PC-9 (cell line): ENCODE results near the gene ZC2HC1B. TPM values are rescaled to one million over a fixed set of nuclear protein-coding genes. Genes with fewer than 3 reads are reported as not detected.
"Not testable (repeated sequence)": the region's sequence is repeated elsewhere in the genome, so short reads cannot be mapped to it uniquely, and the experiment has no call there.

Experiments used
- BruUV-seq: library from RNA; stranded (reverse); fragments of 400-500 nt; replicated peaks from 2 replicates; lab custom pipeline; 2021; lab: Mats Ljungman, UMichigan
- CTCF ChIA-PET: fragments of 300-600 bp; sonication (Branson Sonifier 250); formaldehyde crosslinking; loops from one replicate; lab custom pipeline; 2022; ENCODE audit warnings: antibody characterized with exemption; lab: Charles Lee
- POLR2A ChIA-PET: fragments of 300-600 bp; sonication (Branson Sonifier 250); formaldehyde crosslinking; loops from one replicate; lab custom pipeline; 2022; ENCODE audit warnings: antibody characterized with exemption; ENCODE audit not compliant: unreplicated experiment; lab: Charles Lee
- DNase-seq, 2 experiments: peaks; one replicate each; pipeline versions ENCODE4 v3.0.0 to v3.0.0-alpha.2; 2015 to 2022; ENCODE audit warnings: mixed read lengths in 1 of 2
- H2AFZ ChIP-seq: fragments of 200-600 bp; sonication (generic); 2 replicates; pipeline ENCODE4 v1.8.1; 2017; ENCODE audit warnings: antibody characterized with exemption
- H3F3A ChIP-seq: fragments of 200-600 bp; sonication (generic); 2 replicates; pipeline ENCODE4 v1.8.1; 2017; ENCODE audit warnings: antibody characterized with exemption, mild to moderate bottlenecking, low read depth; ENCODE audit not compliant: insufficient read depth
- H3K27ac ChIP-seq: fragments of 200-600 bp; sonication (generic); 2 replicates; pipeline ENCODE4 v1.6.1; 2016; ENCODE audit warnings: mixed run types
- H3K27me3 ChIP-seq: fragments of 200-600 bp; sonication (generic); 2 replicates; pipeline ENCODE4 v1.6.1; 2016; ENCODE audit warnings: low read depth, mixed run types; ENCODE audit not compliant: insufficient read depth
- H3K36me3 ChIP-seq: fragments of 200-600 bp; sonication (generic); 2 replicates; pipeline ENCODE4 v1.6.1; 2016; ENCODE audit warnings: low read depth, mixed run types
- H3K4me1 ChIP-seq: fragments of 200-600 bp; sonication (generic); replicated peaks from 2 replicates; pipeline ENCODE4 v1.6.1; 2016; ENCODE audit warnings: mixed run types; ENCODE audit not compliant: insufficient read depth
- H3K4me2 ChIP-seq: fragments of 200-600 bp; sonication (generic); 2 replicates; pipeline ENCODE4 v1.6.1; 2017; ENCODE audit warnings: mixed run types
- H3K4me3 ChIP-seq: fragments of 200-600 bp; sonication (generic); 2 replicates; pipeline ENCODE4 v1.6.1; 2016; ENCODE audit warnings: mixed run types
- H3K79me2 ChIP-seq: fragments of 200-600 bp; sonication (generic); 2 replicates; pipeline ENCODE4 v1.6.1; 2017; ENCODE audit warnings: low read depth, mixed run types
- H3K9me2 ChIP-seq: fragments of 200-600 bp; sonication (generic); 2 replicates; pipeline ENCODE4 v1.8.1; 2017; ENCODE audit warnings: mild to moderate bottlenecking; ENCODE audit not compliant: insufficient read depth
- H3K9me3 ChIP-seq: fragments of 200-600 bp; sonication (generic); 2 replicates; pipeline ENCODE4 v1.8.1; 2016; ENCODE audit warnings: low read depth; ENCODE audit not compliant: insufficient read depth
- H4K20me1 ChIP-seq: fragments of 200-600 bp; sonication (generic); 2 replicates; pipeline ENCODE4 v1.8.1; 2017; ENCODE audit not compliant: insufficient read depth
- CTCF ChIP-seq: fragments of 200-600 bp; sonication (generic); conservative IDR thresholded peaks from 2 replicates; pipeline ENCODE4 v1.6.1; 2017; ENCODE audit warnings: mixed run types, antibody characterized with exemption, mild to moderate bottlenecking, moderate library complexity
- EZH2 ChIP-seq: fragments of 200-600 bp; sonication (generic); IDR thresholded peaks from 2 replicates; pipeline ENCODE4 v1.8.0; 2017; ENCODE audit warnings: antibody characterized with exemption, low read depth
- intact Hi-C: fragments of 100-400 bp; cut with micrococcal nuclease; formaldehyde crosslinking; loops from one replicate; pipeline ENCODE4 v1.10.0; 2022; ENCODE audit not compliant: unreplicated experiment
- total RNA-seq: library from RNA; stranded (reverse); gene quantifications from 2 replicates; pipeline ENCODE4 v1.2.3, GENCODE V29; 2021

ZC2HC1B gene
- total RNA-seq, 1 experiment from 2014 or later = not detected

- H3K4me1 ChIP-seq, POLR2A ChIA-PET, H3K79me2 ChIP-seq, BruUV-seq, DNase-seq, H3K4me2 ChIP-seq, H3K27me3 ChIP-seq, H4K20me1 ChIP-seq, H2AFZ ChIP-seq, H3F3A ChIP-seq, intact Hi-C loops, H3K4me3 ChIP-seq, H3K9me3 ChIP-seq, CTCF ChIA-PET, H3K27ac ChIP-seq, H3K9me2 ChIP-seq: not testable (repeated sequence)
- peaks cover 59% of the 10 kb centered on the region for H3K36me3 ChIP-seq
Observed at GRCh38 chr6:143856762-143857161, 7.5 kb upstream of the ZC2HC1B start.

GRCh38 chr6:143857651-143858050 lies 6.6 kb upstream of the ZC2HC1B start:
- POLR2A ChIA-PET = no interaction called here

GRCh38 chr6:143859891-143860660 lies 4.2 kb upstream of the ZC2HC1B start:
- no peak overlapping the region for H3K27ac ChIP-seq
- no peak overlapping the region for H3K4me2 ChIP-seq
- H2AFZ ChIP-seq = no peak overlapping the region
- ChIA-PET POLR2A (interaction anchor here (0.7 kb wide), 1 partner anchor 43 kb away, joined by 4 read pairs; no protein-coding TSS in a partner anchor), CTCF (no interaction called here)
- H3F3A ChIP-seq = no peaks in the 10 kb centered on the region
- peaks cover 71% of the 10 kb centered on the region for H3K36me3 ChIP-seq
- intact Hi-C loops = no loop called here
- no peak overlapping the region for H3K4me3 ChIP-seq
- H3K9me2 ChIP-seq = no peaks in the 10 kb centered on the region
- no peaks in the 10 kb centered on the region for H4K20me1 ChIP-seq
- H3K79me2 ChIP-seq = no peaks in the 10 kb centered on the region; the same call in 1 of the 2 replicates
- no peaks in the 10 kb centered on the region for H3K4me1 ChIP-seq
- no peak for DNase-seq
- TF ChIP-seq EZH2 (no peak), CTCF (no peak)
- no peaks in the 10 kb centered on the region for H3K9me3 ChIP-seq
- no peaks in the 10 kb centered on the region for H3K27me3 ChIP-seq
- no TSS peak for BruUV-seq

More at GRCh38 chr6:143857651-143858050, 6.6 kb upstream of the ZC2HC1B start:
- Histone ChIP-seq H3K4me3 (no peak overlapping the region), H3F3A (no peaks in the 10 kb centered on the region), H3K9me3 (no peaks in the 10 kb centered on the region), H3K9me2 (no peaks in the 10 kb centered on the region), H3K36me3 (peaks cover 62% of the 10 kb centered on the region), H3K4me1 (no peaks in the 10 kb centered on the region), H3K27me3 (no peaks in the 10 kb centered on the region), H3K4me2 (no peak overlapping the region), H3K79me2 (no peaks in the 10 kb centered on the region; the same call in 1 of the 2 replicates), H3K27ac (no peak overlapping the region), H2AFZ (no peak overlapping the region), H4K20me1 (no peaks in the 10 kb centered on the region)
- TF ChIP-seq EZH2 (no peak), CTCF (no peak)
- CTCF ChIA-PET = no interaction called here
- no peak for DNase-seq
- BruUV-seq = no TSS peak
- intact Hi-C loops = no loop called here
